Adrenal gland (tissue), 12 donors: ENCODE measurements around the gene CCL3. TPM values are rescaled to one million over a fixed set of nuclear protein-coding genes. Genes with fewer than 3 reads are reported as not detected.

Experiments used
- DNase-seq, 7 donors: peaks; one replicate each; pipeline ENCODE4 v3.0.0-alpha.2; 2019 to 2020
- H3K27ac ChIP-seq, 5 donors: fragments of 200-600 bp; sonication (generic) in 4 of 5; 1 replicate in 3 of 5; 2 replicates in 2 of 5; pipeline versions ENCODE4 v1.5.1 to v1.8.0; 2016 to 2020; ENCODE audit warnings: mild to moderate bottlenecking in 1 of 5
- H3K27me3 ChIP-seq: fragments of 200-600 bp; 2 replicates; pipeline ENCODE4 v1.8.0; 2021
- H3K36me3 ChIP-seq, 2 donors: fragments of 200-600 bp; replicated peaks in 1 of 2; 1 replicate in 1 of 2; 2 replicates in 1 of 2; pipeline versions ENCODE4 v1.5.1 to v1.8.0; 2018 to 2022
- H3K4me1 ChIP-seq, 2 donors: fragments of 200-600 bp; replicated peaks in 1 of 2; 1 replicate in 1 of 2; 2 replicates in 1 of 2; pipeline versions ENCODE4 v1.5.1 to v1.8.0; 2018 to 2021
- H3K4me3 ChIP-seq, 4 donors: fragments of 200-600 bp; sonication (generic) in 3 of 4; one replicate each; pipeline ENCODE4 v1.5.1; 2016 to 2018
- H3K9me3 ChIP-seq, 3 donors: fragments of 200-600 bp; sonication (generic) in 1 of 3; replicated peaks in 1 of 3; 1 replicate in 2 of 3; 2 replicates in 1 of 3; pipeline versions ENCODE4 v1.5.1 to v1.8.0; 2016 to 2021
- CTCF ChIP-seq, 6 experiments: fragments of 450-650 bp in 4 of 6; fragments of 200-600 bp in 2 of 6; sonication (generic) in 1 of 6; IDR thresholded peaks; 1 replicate in 5 of 6; 2 replicates in 1 of 6; pipeline versions ENCODE4 v1.5.1 to v1.8.0; 2016 to 2021; ENCODE audit warnings: antibody characterized with exemption in 6 of 6, mild to moderate bottlenecking in 2 of 6, moderate library complexity in 1 of 6
- POLR2A ChIP-seq, 2 donors: fragments of 450-650 bp; IDR thresholded peaks; one replicate each; pipeline ENCODE4 v1.6.1; 2017; ENCODE audit warnings: antibody characterized with exemption in 2 of 2, mild to moderate bottlenecking in 2 of 2, moderate library complexity in 1 of 2
- WGBS, 4 donors: extraction: QIAGEN DNeasy Blood & Tissue Kit in 2 of 4; methylation state at CpG; one replicate each; pipeline versions ENCODE4 v1.1.5 to v1.1.7; 2013 to 2017; 5-methylcytosine and 5-hydroxymethylcytosine counted together
- intact Hi-C, 2 donors: fragments of 100-400 bp; cut with DNase I; formaldehyde crosslinking; loops; one replicate each; pipeline versions ENCODE4 v1.14.1 to v1.15.0; 2022 to 2023
- polyA plus RNA-seq, 3 donors: library from polyadenylated mRNA; stranded (reverse); fragments of 200-250 nt in 2 of 3; fragments of 350-450 nt in 1 of 3; fragmentation: Illumina TruSeq in 1 of 3; extraction: RNeasy Lipid Tissue Mini Kit (QIAGEN cat#74804) in 1 of 3; gene quantifications; one replicate each; pipeline ENCODE4 v1.2.3, GENCODE V29; 2013 to 2014
- total RNA-seq, 9 donors: library from RNA; depleted of rRNA in 4 of 9; stranded (reverse); fragments of >200 nt in 4 of 9; fragments of 120-200 nt in 1 of 9; fragmentation: NEBNext Ultra II Directional in 1 of 9; extraction: Animal tissue kit (Norgen Biotek cat#: 25700) in 1 of 9; gene quantifications; one replicate each; pipeline versions ENCODE4 v1.1.0 to v1.2.4, GENCODE V29; 2013 to 2023
- donor health status: healthy with polysubstance abuse.
- donor health status: Bipolar disorder and iron deficiency.
- donor health status: DM: yes; HTN: yes; CAD: no.
- donor health status: DM: no; HTN: no; CAD: no.
- donor health status: DM: no; HTN: no; CAD: no.
- donor health status: DM: yes; HTN: yes; CAD: no.

Gene CCL3
- total and polyA plus RNA-seq, 12 donors, result 0.54 to 15.3 (median 5.0) TPM

- Histone ChIP-seq H3K4me3 (no peak overlapping the region), H3K9me3 (no peaks in the 10 kb centered on the region), H3K27me3 (no peaks in the 10 kb centered on the region), H3K4me1 (no peaks in the 10 kb centered on the region), H3K36me3 (no peaks in the 10 kb centered on the region), H3K27ac (no peak overlapping the region)
- no peak for DNase-seq
- intact Hi-C loops, result no loop called here
- WGBS, 4 donors, result 60 to 78% (median 71%) methylated on average over 7 of the region's 7 CpGs
- TF ChIP-seq POLR2A (IDR thresholded peaks at IDR 0.05) (no peak), CTCF (IDR thresholded peaks at IDR 0.05) (no peak)
Measured at GRCh38 chr17:36059406-36059805, 30.5 kb downstream of the CCL3 start.

GRCh38 chr17:36057911-36058310 is 32.0 kb downstream of the CCL3 start:
- Histone ChIP-seq H3K36me3 (no peaks in the 10 kb centered on the region), H3K4me3 (no peak overlapping the region), H3K4me1 (no peaks in the 10 kb centered on the region), H3K9me3 (no peaks in the 10 kb centered on the region), H3K27ac (no peak overlapping the region), H3K27me3 (no peaks in the 10 kb centered on the region)
- no peak for DNase-seq
- intact Hi-C loops, result no loop called here
- TF ChIP-seq CTCF (IDR thresholded peaks at IDR 0.05), result no peak

- 76 to 91% (median 81%) methylated on average over 4 of the region's 4 CpGs for WGBS, 4 donors
- TF ChIP-seq CTCF (IDR thresholded peaks at IDR 0.05) (no peak), POLR2A (IDR thresholded peaks at IDR 0.05) (no peak)
- no peak overlapping the region for H3K27ac ChIP-seq
- H3K4me3 ChIP-seq, result no peak overlapping the region
- intact Hi-C loops, result no loop called here
- no peaks in the 10 kb centered on the region for H3K36me3 ChIP-seq
- no peak for DNase-seq
- H3K9me3 ChIP-seq, result no peaks in the 10 kb centered on the region
- H3K27me3 ChIP-seq, result no peaks in the 10 kb centered on the region
- no peaks in the 10 kb centered on the region for H3K4me1 ChIP-seq
Measured at GRCh38 chr17:36055921-36056520, 33.9 kb downstream of the CCL3 start.

GRCh38 chr17:36055171-36055570 is 34.8 kb downstream of the CCL3 start:
- Histone ChIP-seq H3K4me3 (no peak overlapping the region), H3K4me1 (no peaks in the 10 kb centered on the region), H3K27me3 (no peaks in the 10 kb centered on the region), H3K9me3 (no peaks in the 10 kb centered on the region), H3K27ac (no peak overlapping the region), H3K36me3 (no peaks in the 10 kb centered on the region)
- WGBS, 4 donors, result 45 to 74% (median 64%) methylated on average over 2 of the region's 2 CpGs
- intact Hi-C loops, result no loop called here
- TF ChIP-seq CTCF (IDR thresholded peaks at IDR 0.05) (no peak), POLR2A (IDR thresholded peaks at IDR 0.05) (no peak)
- no peak for DNase-seq
